GM23248 (cell line): ENCODE results near the gene BTBD16. TPM values are rescaled to one million over a fixed set of nuclear protein-coding genes. Genes with fewer than 3 reads are reported as not detected.
A peak's percentile ranks its signal among the peaks of the same experiment; 100 is the strongest.

Experiments
- DNase-seq: peaks from one replicate; pipeline ENCODE4 v3.0.0-alpha.2; 2015
- H2AFZ ChIP-seq: fragments of 200-600 bp; sonication (generic); 2 replicates; pipeline ENCODE4 v1.6.1; 2016; ENCODE audit warnings: antibody characterized with exemption
- H3F3A ChIP-seq: fragments of 200-600 bp; sonication (generic); 2 replicates; pipeline ENCODE4 v1.6.1; 2016; ENCODE audit warnings: mild to moderate bottlenecking, antibody characterized with exemption, mixed run types; ENCODE audit not compliant: insufficient read depth
- H3K27ac ChIP-seq: fragments of 200-600 bp; sonication (generic); 2 replicates; pipeline ENCODE4 v1.5.1; 2016; ENCODE audit warnings: mild to moderate bottlenecking
- H3K27me3 ChIP-seq: fragments of 200-600 bp; sonication (generic); replicated peaks from 2 replicates; pipeline ENCODE4 v1.6.1; 2016; ENCODE audit warnings: mild to moderate bottlenecking; ENCODE audit not compliant: insufficient read depth
- H3K36me3 ChIP-seq: fragments of 200-600 bp; sonication (generic); 2 replicates; pipeline ENCODE4 v1.6.1; 2016; ENCODE audit warnings: low read depth, mild to moderate bottlenecking
- H3K4me1 ChIP-seq: fragments of 200-600 bp; sonication (generic); 2 replicates; pipeline ENCODE4 v1.6.1; 2016; ENCODE audit warnings: mild to moderate bottlenecking; ENCODE audit not compliant: insufficient read depth
- H3K4me2 ChIP-seq: fragments of 200-600 bp; sonication (generic); one replicate; pipeline ENCODE4 v1.6.1; 2016; ENCODE audit warnings: mild to moderate bottlenecking; ENCODE audit not compliant: unreplicated experiment
- H3K4me3 ChIP-seq: fragments of 200-600 bp; sonication (generic); 2 replicates; pipeline ENCODE4 v1.5.1; 2016; ENCODE audit warnings: mild to moderate bottlenecking
- H3K79me2 ChIP-seq: fragments of 200-600 bp; sonication (generic); 2 replicates; pipeline ENCODE4 v1.6.1; 2016; ENCODE audit warnings: mild to moderate bottlenecking; ENCODE audit not compliant: insufficient read depth
- H3K9ac ChIP-seq: fragments of 200-600 bp; sonication (generic); 2 replicates; pipeline ENCODE4 v1.6.1; 2016; ENCODE audit warnings: mild to moderate bottlenecking
- H3K9me2 ChIP-seq: fragments of 200-600 bp; sonication (generic); 2 replicates; pipeline ENCODE4 v1.6.1; 2016; ENCODE audit warnings: mixed run types, mild to moderate bottlenecking, moderate library complexity; ENCODE audit not compliant: insufficient read depth
- H3K9me3 ChIP-seq: fragments of 200-600 bp; sonication (generic); one replicate; pipeline ENCODE4 v1.6.1; 2017; ENCODE audit warnings: low read depth
- H4K20me1 ChIP-seq: fragments of 200-600 bp; sonication (generic); 2 replicates; pipeline ENCODE4 v1.6.0; 2016; ENCODE audit not compliant: insufficient read depth
- EZH2 ChIP-seq: fragments of 200-600 bp; sonication (generic); IDR thresholded peaks from 2 replicates; pipeline ENCODE4 v1.6.1; 2018; ENCODE audit warnings: antibody characterized with exemption, mild to moderate bottlenecking; ENCODE audit not compliant: insufficient read depth, poor library complexity, severe bottlenecking
- EZH2phosphoT487 ChIP-seq: fragments of 200-600 bp; sonication (generic); IDR thresholded peaks from 2 replicates; pipeline ENCODE4 v1.6.1; 2018; ENCODE audit warnings: antibody characterized with exemption, moderate library complexity, mild to moderate bottlenecking, low read depth; ENCODE audit not compliant: insufficient read depth
- WGBS, 2 experiments: methylation state at CpG; one replicate each; pipeline ENCODE4 v1.1.6; 2015 to 2017; ENCODE audit warnings: low lambda C conversion rate in 2 of 2, low coverage in 1 of 2; ENCODE audit errors: missing lambda C conversion rate in 2 of 2; 5-methylcytosine and 5-hydroxymethylcytosine counted together
- in situ Hi-C: fragments of 300-500 bp; cut with MboI; formaldehyde crosslinking; loops from 2 replicates; pipeline ENCODE4 v1.15.0; 2020
- polyA plus RNA-seq: library from polyadenylated mRNA; unstranded; fragments of >200 nt; fragmentation: Nextera tagmentation; extraction: Ambion mirVana; gene quantifications from 2 replicates; pipeline ENCODE4 v1.2.1, GENCODE V29; 2016
- total RNA-seq: library from RNA; depleted of rRNA; stranded (reverse); fragments of >200 nt; shearing (Covaris generic); gene quantifications from 2 replicates; pipeline ENCODE4 v1.2.3, GENCODE V29; 2014

BTBD16 gene
- total and polyA plus RNA-seq, 2 experiments from 2014 or later, result not detected

DNA sequence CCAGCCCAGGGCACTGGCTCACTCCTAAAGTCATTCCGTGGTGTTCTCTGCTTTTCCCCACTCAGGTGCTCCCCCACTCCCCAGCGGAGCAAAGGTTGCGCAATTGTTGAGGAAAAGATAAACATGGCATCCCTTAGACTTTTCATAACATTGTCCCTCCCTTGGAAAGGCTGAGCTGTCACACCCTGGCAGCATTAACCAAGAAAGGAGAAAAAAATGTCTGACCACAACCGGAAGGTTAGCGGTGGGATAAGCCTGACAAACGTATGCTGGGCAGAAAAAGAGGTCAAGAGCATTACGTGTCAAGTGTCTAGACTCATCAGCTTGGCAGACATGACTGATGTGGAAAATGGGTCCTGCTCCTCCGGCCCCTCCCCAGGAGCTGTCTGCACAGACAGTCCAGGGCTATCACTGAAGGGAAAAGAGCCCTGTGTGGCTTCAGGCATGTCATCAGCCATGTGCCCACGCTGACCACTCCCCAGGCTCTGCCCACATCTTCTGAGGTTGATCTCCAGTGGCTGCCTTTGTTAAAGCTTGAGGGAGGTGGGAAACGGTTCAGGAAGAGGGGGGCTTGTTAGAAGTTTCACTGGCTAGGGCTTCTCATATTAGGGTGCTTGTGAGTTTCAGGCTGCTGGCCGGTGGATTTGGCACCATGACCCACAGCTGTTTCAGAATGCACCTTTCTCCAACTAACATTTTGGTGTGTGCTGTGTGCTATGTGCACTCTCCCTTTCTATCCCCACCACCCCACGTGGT lies 30.1 kb downstream of the BTBD16 start:
- in situ Hi-C loops, result no loop called here
- Histone ChIP-seq H2AFZ (no peak overlapping the region), H3K4me1 (peaks cover 13% of the 10 kb centered on the region), H3K4me3 (no peak overlapping the region), H3K9me2 (no peaks in the 10 kb centered on the region), H3K9ac (peak overlapping the region; percentile 29; the same call in 1 of the 2 replicates), H3K36me3 (no peaks in the 10 kb centered on the region), H3K9me3 (no peaks in the 10 kb centered on the region), H3K4me2 (peak overlapping the region; percentile 42), H3K27ac (peak overlapping the region; percentile 60), H3F3A (peaks cover 8% of the 10 kb centered on the region), H3K27me3 (peaks cover 7% of the 10 kb centered on the region; the same call in 1 of the 2 replicates), H3K79me2 (no peaks in the 10 kb centered on the region), H4K20me1 (no peaks in the 10 kb centered on the region)
- WGBS, 2 experiments, result 24 to 26% methylated on average over 12 of the region's 12 CpGs
- DNase-seq, result peak; percentile 93
- TF ChIP-seq EZH2phosphoT487 (no peak), EZH2 (no peak)

DNA sequence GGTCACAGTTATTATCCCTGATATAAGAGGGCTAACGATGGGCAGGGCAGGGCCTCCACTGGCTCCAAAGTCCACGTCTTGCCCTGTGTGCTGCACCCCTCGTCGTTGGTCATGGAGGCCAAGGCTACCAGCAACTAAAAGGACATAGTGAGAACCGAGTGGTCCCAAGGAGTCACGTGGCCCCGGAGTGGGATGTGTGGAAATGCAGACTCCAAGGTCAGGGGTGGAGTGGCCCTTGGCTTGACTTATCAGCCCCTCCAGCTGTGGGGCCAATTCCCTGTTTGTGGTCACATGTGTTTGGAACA lies 30.7 kb downstream of the BTBD16 start:
- no peaks in the 10 kb centered on the region for H3K36me3 ChIP-seq
- no peak for TF ChIP-seq EZH2
- no peak for TF ChIP-seq EZH2phosphoT487
- H3K4me3 ChIP-seq, result no peak overlapping the region
- H3F3A ChIP-seq, result peaks cover 9% of the 10 kb centered on the region
- no peaks in the 10 kb centered on the region for H3K9me3 ChIP-seq
- peak overlapping the region; percentile 29; the same call in 1 of the 2 replicates for H3K9ac ChIP-seq
- H3K79me2 ChIP-seq, result no peaks in the 10 kb centered on the region
- no peak overlapping the region for H2AFZ ChIP-seq
- no peaks in the 10 kb centered on the region for H3K9me2 ChIP-seq
- peak overlapping the region; percentile 60 for H3K27ac ChIP-seq
- H3K4me2 ChIP-seq, result no peak overlapping the region
- H3K4me1 ChIP-seq, result peaks cover 13% of the 10 kb centered on the region
- in situ Hi-C loops, result no loop called here
- no peaks in the 10 kb centered on the region for H4K20me1 ChIP-seq
- WGBS, 2 experiments, result 97 to 99% methylated on average over 7 of the region's 7 CpGs
- DNase-seq, result no peak
- peaks cover 1% of the 10 kb centered on the region; the same call in 1 of the 2 replicates for H3K27me3 ChIP-seq

- in situ Hi-C loops, result no loop called here
- DNase-seq, result no peak
- H3K9me2 ChIP-seq, result no peaks in the 10 kb centered on the region
- H4K20me1 ChIP-seq, result no peaks in the 10 kb centered on the region
- H2AFZ ChIP-seq, result no peak overlapping the region
- WGBS, 2 experiments, result 94% methylated on average over 4 of the region's 4 CpGs
- no peak for TF ChIP-seq EZH2phosphoT487
- no peaks in the 10 kb centered on the region for H3K36me3 ChIP-seq
- H3K9ac ChIP-seq, result no peak overlapping the region
- H3F3A ChIP-seq, result peaks cover 14% of the 10 kb centered on the region
- no peaks in the 10 kb centered on the region for H3K79me2 ChIP-seq
- no peak overlapping the region for H3K4me2 ChIP-seq
- no peaks in the 10 kb centered on the region for H3K27me3 ChIP-seq
- H3K4me1 ChIP-seq, result peaks cover 17% of the 10 kb centered on the region
- H3K4me3 ChIP-seq, result no peak overlapping the region
- no peak overlapping the region for H3K27ac ChIP-seq
- H3K9me3 ChIP-seq, result no peaks in the 10 kb centered on the region
Observed at GRCh38 chr10:122302315-122302714, 31.2 kb downstream of the BTBD16 start.

DNA sequence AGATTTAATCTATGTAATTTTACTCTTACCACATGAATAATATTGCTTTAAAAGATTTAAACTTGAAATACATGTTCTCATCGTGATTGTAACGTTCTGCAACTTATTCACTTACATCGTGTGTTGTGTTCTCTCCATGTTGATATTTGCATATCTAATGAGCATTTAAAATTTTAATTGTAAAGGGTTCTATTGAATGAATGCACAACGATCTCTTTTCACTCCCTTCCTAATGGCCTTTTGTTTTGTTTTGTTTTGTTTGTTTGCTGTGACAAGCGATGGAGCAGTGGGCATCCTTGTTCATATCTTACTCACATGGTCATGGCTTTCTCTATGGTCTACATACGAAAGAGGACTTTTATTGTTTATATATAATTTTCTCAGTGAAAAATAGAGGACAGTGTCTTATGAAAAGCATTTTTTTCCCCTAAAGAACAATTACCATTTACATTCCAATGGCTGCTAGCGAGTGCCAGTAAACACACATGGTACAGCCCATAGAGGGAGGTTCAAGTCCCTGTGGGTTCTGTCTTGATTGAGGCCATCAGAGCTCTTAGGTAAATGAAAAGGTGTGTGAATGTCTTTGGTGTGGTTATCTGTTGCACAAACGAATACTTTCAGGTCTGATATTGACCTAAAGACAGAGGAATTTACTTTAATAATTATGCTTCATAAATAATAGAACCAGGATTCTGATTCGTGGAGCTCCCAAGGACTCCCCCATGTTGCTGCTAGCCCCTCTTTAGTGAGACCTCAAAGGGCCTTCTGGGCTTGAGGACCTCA lies 32.4 kb downstream of the BTBD16 start:
- Histone ChIP-seq H3K27me3 (no peaks in the 10 kb centered on the region), H3K9me3 (no peaks in the 10 kb centered on the region), H2AFZ (no peak overlapping the region), H4K20me1 (no peaks in the 10 kb centered on the region), H3K79me2 (no peaks in the 10 kb centered on the region), H3K36me3 (no peaks in the 10 kb centered on the region), H3K4me1 (peaks cover 25% of the 10 kb centered on the region), H3K9ac (no peak overlapping the region), H3F3A (peaks cover 23% of the 10 kb centered on the region), H3K9me2 (no peaks in the 10 kb centered on the region), H3K4me3 (no peak overlapping the region), H3K4me2 (no peak overlapping the region), H3K27ac (no peak overlapping the region)
- in situ Hi-C loops, result no loop called here
- no peak for DNase-seq
- 82 to 83% methylated on average over 9 of the region's 9 CpGs for WGBS, 2 experiments
- no peak for TF ChIP-seq EZH2phosphoT487
- no peak for TF ChIP-seq EZH2
